A549 (cell line): ENCODE measurements around the gene ERMN. TPM values are rescaled to one million over a fixed set of nuclear protein-coding genes. Genes with fewer than 3 reads are reported as not detected.

Experiments
- ATAC-seq, 2 experiments: fragments of 200-7000 bp in 1 of 2; fragments of >200 bp in 1 of 2; cut with Nextera tagmentation in 1 of 2; cut with Tn5 transposase in 1 of 2; 3 replicates each; pipeline versions ENCODE4 v1.8.0 to v1.9.1; 2018 to 2020; ENCODE audit warnings: mild to moderate bottlenecking in 1 of 2, moderate library complexity in 1 of 2
- CTCF ChIA-PET: fragments of 300-600 bp; sonication (Branson Sonifier 250); formaldehyde crosslinking; extraction: SDS; loops from one replicate; lab custom pipeline; 2021; ENCODE audit warnings: antibody characterized with exemption, inconsistent platforms; lab: Yijun Ruan, JAX
- POLR2A ChIA-PET: fragments of 350-600 bp; formaldehyde crosslinking; extraction: SDS; loops from one replicate; lab custom pipeline; 2021; ENCODE audit warnings: antibody characterized with exemption, inconsistent platforms; lab: Yijun Ruan, JAX
- DNase-seq, 2 experiments: peaks; one replicate each; pipeline versions ENCODE4 v3.0.0 to v3.0.0-alpha.2; 2011 to 2016; ENCODE audit warnings: low read depth in 1 of 2, low spot score in 1 of 2
- FAIRE-seq: peaks from 2 replicates; lab custom pipeline; 2011; peaks lifted over from hg19 to GRCh38; lab: Jason Lieb, UNC
- H3K27ac ChIP-seq, 2 experiments: fragments of >200 bp; sonication (Bioruptor Twin); formaldehyde crosslinking; 3 replicates each; pipeline ENCODE4 v1.5.1; 2016 to 2017
- H3K4me1 ChIP-seq: fragments of >200 bp; sonication (Bioruptor Twin); formaldehyde crosslinking; 3 replicates; pipeline ENCODE4 v1.6.1; 2016
- H3K4me2 ChIP-seq: fragments of >200 bp; sonication (Bioruptor Twin); formaldehyde crosslinking; 3 replicates; pipeline ENCODE4 v1.6.1; 2016
- H3K4me3 ChIP-seq: fragments of >200 bp; sonication (Bioruptor Twin); formaldehyde crosslinking; 3 replicates; pipeline ENCODE4 v1.5.1; 2016
- H3K9me3 ChIP-seq: fragments of >200 bp; sonication (Bioruptor Twin); formaldehyde crosslinking; 3 replicates; pipeline ENCODE4 v1.6.1; 2016
- CEBPB ChIP-seq, 2 experiments: fragments of >200 bp in 1 of 2; sonication (Bioruptor Twin) in 1 of 2; formaldehyde crosslinking in 1 of 2; IDR thresholded peaks; 2 replicates each; pipeline ENCODE4 v1.6.1; 2012 to 2016
- CHD4 ChIP-seq: fragments of 200-600 bp; sonication (generic); IDR thresholded peaks from 2 replicates; pipeline ENCODE4 v1.6.1; 2016; ENCODE audit warnings: antibody characterized with exemption, mild to moderate bottlenecking, borderline replicate concordance
- EHF ChIP-seq: fragments of 250-450 bp; sonication (Bioruptor Pico); IDR thresholded peaks from 2 replicates; pipeline ENCODE4 v1.5.0; 2020; ENCODE audit warnings: mild to moderate bottlenecking
- EHMT2 ChIP-seq: fragments of 200-600 bp; sonication (generic); IDR thresholded peaks from 2 replicates; pipeline ENCODE4 v1.6.1; 2016; ENCODE audit warnings: antibody characterized with exemption, low read depth, mild to moderate bottlenecking, moderate library complexity
- FOSB ChIP-seq: fragments of 250-450 bp; sonication (Bioruptor Pico); IDR thresholded peaks from 2 replicates; pipeline ENCODE4 v1.5.0; 2020; ENCODE audit warnings: mild to moderate bottlenecking, moderate library complexity
- FOSL2 ChIP-seq, 2 experiments: fragments of 450-650 bp in 1 of 2; fragments of >200 bp in 1 of 2; sonication (Bioruptor Twin) in 1 of 2; formaldehyde crosslinking; IDR thresholded peaks; 2 replicates each; pipeline versions ENCODE4 v1.5.0 to v1.6.1; 2016 to 2020; ENCODE audit warnings: mild to moderate bottlenecking in 1 of 2, moderate library complexity in 1 of 2
- FOXS1 ChIP-seq: fragments of 250-450 bp; sonication (Bioruptor Pico); IDR thresholded peaks from 2 replicates; pipeline ENCODE4 v1.5.0; 2020; ENCODE audit warnings: mild to moderate bottlenecking, moderate library complexity
- HOXA7 ChIP-seq: fragments of 250-450 bp; sonication (Bioruptor Pico); IDR thresholded peaks from 2 replicates; pipeline ENCODE4 v1.5.0; 2020; ENCODE audit warnings: mild to moderate bottlenecking, moderate library complexity
- JUN ChIP-seq, 2 experiments: fragments of >200 bp; sonication (Bioruptor Twin); formaldehyde crosslinking; IDR thresholded peaks; 2 replicates in 1 of 2; 3 replicates in 1 of 2; pipeline ENCODE4 v1.6.1; 2016 to 2017
- KDM5A ChIP-seq: fragments of 200-600 bp; sonication (generic); IDR thresholded peaks from 2 replicates; pipeline ENCODE4 v1.6.1; 2016; ENCODE audit warnings: antibody characterized with exemption, mild to moderate bottlenecking
- MAFK ChIP-seq: fragments of 450-650 bp; IDR thresholded peaks from 2 replicates; pipeline ENCODE4 v1.6.1; 2014; ENCODE audit not compliant: partially characterized antibody
- MYC ChIP-seq: IDR thresholded peaks from 2 replicates; pipeline ENCODE4 v1.6.1; 2012; ENCODE audit warnings: mild to moderate bottlenecking, inconsistent platforms, low read length, improper control_type of control experiment, borderline replicate concordance
- NFE2L2 ChIP-seq: fragments of 150-350 bp; conservative IDR thresholded peaks from 2 replicates; pipeline ENCODE4 v1.6.1; 2014; ENCODE audit warnings: low read length
- NR3C1 ChIP-seq: fragments of >200 bp; sonication (Bioruptor Twin); formaldehyde crosslinking; IDR thresholded peaks from 3 replicates; pipeline ENCODE4 v1.6.1; 2017
- RAD21 ChIP-seq, 2 experiments: fragments of >200 bp in 1 of 2; sonication (Bioruptor Twin) in 1 of 2; formaldehyde crosslinking in 1 of 2; IDR thresholded peaks in 1 of 2; conservative IDR thresholded peaks in 1 of 2; 2 replicates in 1 of 2; 3 replicates in 1 of 2; pipeline ENCODE4 v1.6.1; 2012 to 2018; ENCODE audit warnings: inconsistent platforms in 1 of 2
- RFX5 ChIP-seq: fragments of 450-650 bp; IDR thresholded peaks from 2 replicates; pipeline ENCODE4 v1.7.1; 2014; ENCODE audit warnings: antibody characterized with exemption, mild to moderate bottlenecking, moderate library complexity
- SMC3 ChIP-seq: fragments of >200 bp; sonication (Bioruptor Twin); formaldehyde crosslinking; IDR thresholded peaks from 3 replicates; pipeline ENCODE4 v1.6.1; 2018; ENCODE audit warnings: inconsistent platforms
- TFCP2L1 ChIP-seq: fragments of 250-450 bp; sonication (Bioruptor Pico); IDR thresholded peaks from 2 replicates; pipeline ENCODE4 v1.5.0; 2021; ENCODE audit warnings: mild to moderate bottlenecking
- ZC3H11A ChIP-seq: fragments of 450-650 bp; IDR thresholded peaks from 2 replicates; pipeline ENCODE4 v1.6.1; 2014; ENCODE audit warnings: antibody characterized with exemption, mild to moderate bottlenecking
- ZSCAN20 ChIP-seq: fragments of 250-450 bp; sonication (Bioruptor Pico); IDR thresholded peaks from 2 replicates; pipeline ENCODE4 v1.8.0; 2022; ENCODE audit warnings: mild to moderate bottlenecking, moderate library complexity
- WGBS: methylation state at CpG from one replicate; pipeline ENCODE4 v1.1.6; 2017; ENCODE audit errors: missing lambda C conversion rate; 5-methylcytosine and 5-hydroxymethylcytosine counted together
- polyA plus RNA-seq, 4 experiments: library from polyadenylated mRNA; depleted of rRNA in 3 of 4; stranded (reverse); fragments of >200 nt; fragmentation: RNase III in 1 of 4; extraction: RNeasy Plus Mini Kit Qiagen cat#74134 plus additional on column Dnase treatment in 1 of 4; gene quantifications; 2 replicates in 3 of 4; 3 replicates in 1 of 4; pipeline ENCODE4 v1.2.3, GENCODE V29; 2011 to 2017
- TF ChIP-seq, protein P1 (sequence below): fragments of >200 bp; sonication (Bioruptor Twin); formaldehyde crosslinking; IDR thresholded peaks from 3 replicates; pipeline ENCODE4 v1.5.1; 2016
- TF ChIP-seq, protein P2 (sequence below): IDR thresholded peaks from 2 replicates; pipeline ENCODE4 v1.6.1; 2012
- TF ChIP-seq, protein P3 (sequence below): fragments of 150-350 bp; IDR thresholded peaks from 2 replicates; pipeline ENCODE4 v1.6.1; 2014; ENCODE audit warnings: low read depth, mild to moderate bottlenecking, low read length
- TF ChIP-seq, protein P4 (sequence below): fragments of 250-450 bp; sonication (Bioruptor Pico); IDR thresholded peaks from 2 replicates; pipeline ENCODE4 v1.5.0; 2021; ENCODE audit warnings: mild to moderate bottlenecking, moderate library complexity, borderline replicate concordance
- TF ChIP-seq, protein P5 (sequence below): fragments of 450-650 bp; IDR thresholded peaks from 2 replicates; pipeline ENCODE4 v1.6.1; 2014; ENCODE audit warnings: antibody characterized with exemption

Gene ERMN
- polyA plus RNA-seq, 2 of the 4 experiments (the other 2 are of a cell fraction), result not detected

DNA sequence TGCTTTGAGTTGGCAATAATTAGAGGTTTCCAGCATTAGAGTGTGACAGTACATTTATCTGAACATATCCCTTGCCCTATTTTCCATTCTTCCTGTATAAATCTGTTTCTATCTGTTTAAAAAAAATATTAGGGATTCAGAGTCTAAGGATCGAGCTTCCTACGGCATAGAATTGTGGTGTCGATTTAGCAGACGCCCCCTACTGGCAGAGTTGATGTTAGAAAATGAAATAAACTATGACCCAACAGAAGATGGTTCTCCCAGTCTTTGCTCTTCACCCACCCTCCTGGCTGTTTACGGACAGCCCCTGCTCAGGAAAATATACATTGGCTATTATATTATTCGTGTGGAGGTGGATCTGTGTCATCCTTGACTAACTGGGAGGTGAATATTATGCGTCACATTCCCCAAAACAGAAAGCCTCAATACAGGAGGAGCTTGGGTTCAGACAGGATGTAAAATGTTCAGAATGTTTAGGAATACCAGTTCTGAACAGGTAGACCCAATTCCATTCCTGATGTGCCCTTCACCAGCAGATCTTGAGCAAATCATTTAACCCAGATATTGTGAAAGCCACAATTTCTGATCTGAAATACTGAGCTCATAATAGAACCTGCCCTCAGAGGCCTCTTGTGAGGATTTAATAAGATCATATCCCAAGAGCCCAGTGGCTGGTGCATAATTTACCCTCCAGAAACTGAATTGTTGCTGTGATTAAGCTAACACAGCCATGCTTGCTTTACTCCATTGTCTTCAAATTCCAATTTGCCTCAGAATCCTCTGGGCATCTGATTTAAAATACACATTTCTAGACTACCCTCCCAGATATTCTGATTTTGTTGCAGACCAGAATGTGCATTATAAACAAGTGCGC is 10.8 kb upstream of the ERMN start:
- Histone ChIP-seq H3K4me3 (no peak overlapping the region), H3K4me1 (no peaks in the 10 kb centered on the region), H3K4me2 (peak overlapping the region; percentile 24; the same call in 1 of the 3 replicates), H3K9me3 (no peaks in the 10 kb centered on the region), H3K27ac (no peak overlapping the region)
- TF ChIP-seq FOSB (CRISPR knock-in tag), result no peak
- TF ChIP-seq EHF (CRISPR knock-in tag), result no peak
- TF ChIP-seq, protein P1, sequence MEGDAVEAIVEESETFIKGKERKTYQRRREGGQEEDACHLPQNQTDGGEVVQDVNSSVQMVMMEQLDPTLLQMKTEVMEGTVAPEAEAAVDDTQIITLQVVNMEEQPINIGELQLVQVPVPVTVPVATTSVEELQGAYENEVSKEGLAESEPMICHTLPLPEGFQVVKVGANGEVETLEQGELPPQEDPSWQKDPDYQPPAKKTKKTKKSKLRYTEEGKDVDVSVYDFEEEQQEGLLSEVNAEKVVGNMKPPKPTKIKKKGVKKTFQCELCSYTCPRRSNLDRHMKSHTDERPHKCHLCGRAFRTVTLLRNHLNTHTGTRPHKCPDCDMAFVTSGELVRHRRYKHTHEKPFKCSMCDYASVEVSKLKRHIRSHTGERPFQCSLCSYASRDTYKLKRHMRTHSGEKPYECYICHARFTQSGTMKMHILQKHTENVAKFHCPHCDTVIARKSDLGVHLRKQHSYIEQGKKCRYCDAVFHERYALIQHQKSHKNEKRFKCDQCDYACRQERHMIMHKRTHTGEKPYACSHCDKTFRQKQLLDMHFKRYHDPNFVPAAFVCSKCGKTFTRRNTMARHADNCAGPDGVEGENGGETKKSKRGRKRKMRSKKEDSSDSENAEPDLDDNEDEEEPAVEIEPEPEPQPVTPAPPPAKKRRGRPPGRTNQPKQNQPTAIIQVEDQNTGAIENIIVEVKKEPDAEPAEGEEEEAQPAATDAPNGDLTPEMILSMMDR, result peak; percentile 75
- TF ChIP-seq RAD21 (conservative IDR thresholded peaks at IDR 0.05 in 1 of 2, IDR thresholded peaks at IDR 0.05 in 1 of 2), result peak; percentile 26 to 35; a peak in 2 of 5 replicates
- TF ChIP-seq SMC3, result peak; percentile 52
- ChIA-PET CTCF (interaction anchor here (0.6 to 7.5 kb wide), 25 partner anchors 10 to 1963 kb away, joined by 3 to 101 read pairs (median 4); partner anchors contain the start of gene ERMN), POLR2A (no interaction called here)
- ATAC-seq (peak; percentile 74 to 92; a peak in 5 of 6 replicates), FAIRE-seq (no peak), DNase-seq (peak in 1 of 2 experiments; percentile 44)
- WGBS, result 22% methylated on average over 8 of the region's 8 CpGs

DNA sequence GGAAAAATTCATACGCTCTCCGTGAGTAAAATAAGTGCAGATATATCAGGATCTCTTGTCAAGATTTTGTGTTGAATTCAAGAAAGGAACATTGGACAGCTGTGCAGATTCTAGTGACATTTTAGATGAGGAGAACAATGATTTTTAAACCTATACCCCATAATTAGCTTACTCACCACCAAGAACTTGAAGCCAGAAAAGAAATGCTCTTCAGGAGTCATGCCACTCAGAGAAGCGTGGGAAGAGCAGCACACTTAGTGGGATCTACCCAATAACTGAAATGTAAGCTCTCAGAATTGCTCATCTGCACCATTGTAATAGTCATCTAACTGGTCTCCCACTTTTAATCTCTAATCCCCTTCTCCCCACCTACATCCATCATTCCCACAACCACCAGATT is 9.2 kb upstream of the ERMN start:
- H3K4me1 ChIP-seq, result no peaks in the 10 kb centered on the region
- no peak for DNase-seq
- ChIA-PET POLR2A (no interaction called here), CTCF (interaction anchor here (1.7 to 7.5 kb wide), 3 partner anchors 10 to 34 kb away, joined by 7 to 101 read pairs (median 79); partner anchors contain the start of gene ERMN)
- H3K27ac ChIP-seq, result no peak overlapping the region
- FAIRE-seq, result no peak
- no peak overlapping the region for H3K4me3 ChIP-seq
- no peak for TF ChIP-seq MAFK
- 85% methylated on average over 3 of the region's 3 CpGs for WGBS
- no peak overlapping the region for H3K4me2 ChIP-seq
- H3K9me3 ChIP-seq, result no peaks in the 10 kb centered on the region
- ATAC-seq, result no peak

DNA sequence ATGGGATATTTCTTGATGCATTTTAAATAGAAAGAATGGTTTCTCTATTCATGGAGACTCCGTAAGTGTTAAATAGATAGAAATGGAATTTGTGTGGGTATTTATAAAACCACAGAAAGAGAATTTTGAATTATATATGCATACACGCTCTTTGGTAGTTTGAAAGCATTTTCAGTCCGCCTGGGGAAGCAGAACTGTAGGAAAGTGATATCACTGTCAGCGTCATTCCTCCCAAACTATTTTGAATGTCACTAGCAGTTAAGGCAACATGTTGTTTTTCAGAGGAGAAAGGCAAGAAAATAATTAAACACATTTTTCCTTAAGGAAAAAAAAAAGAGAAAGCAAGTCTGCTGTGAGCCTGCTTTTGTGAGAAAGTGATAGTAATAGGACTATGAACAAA is 8.7 kb upstream of the ERMN start:
- FAIRE-seq (no peak), ATAC-seq (no peak), DNase-seq (no peak)
- CTCF ChIA-PET, result interaction anchor here (1.7 to 7.5 kb wide), 3 partner anchors 10 to 34 kb away, joined by 7 to 101 read pairs (median 79); partner anchors contain the start of gene ERMN
- Histone ChIP-seq H3K4me1 (peaks cover 2% of the 10 kb centered on the region; the same call in 1 of the 3 replicates), H3K27ac (no peak overlapping the region), H3K9me3 (no peaks in the 10 kb centered on the region), H3K4me2 (no peak overlapping the region), H3K4me3 (no peak overlapping the region)
- POLR2A ChIA-PET, result no interaction called here
- 59% methylated on average over 4 of the region's 4 CpGs for WGBS
- TF ChIP-seq FOXS1 (CRISPR knock-in tag) (no peak), JUN (IDR thresholded peaks at IDR 0.05) (no peak), FOSL2 (IDR thresholded peaks at IDR 0.05) (no peak), FOSL2 (CRISPR knock-in tag; IDR thresholded peaks at IDR 0.05) (no peak), CEBPB (IDR thresholded peaks at IDR 0.05) (no peak), NR3C1 (no peak), HOXA7 (CRISPR knock-in tag) (no peak), TFCP2L1 (no peak), KDM5A (no peak), EHMT2 (no peak), SMC3 (no peak), CHD4 (no peak), ZSCAN20 (CRISPR knock-in tag) (no peak), RFX5 (no peak), MYC (no peak), NFE2L2 (no peak), ZC3H11A (no peak)
- TF ChIP-seq, protein P2, sequence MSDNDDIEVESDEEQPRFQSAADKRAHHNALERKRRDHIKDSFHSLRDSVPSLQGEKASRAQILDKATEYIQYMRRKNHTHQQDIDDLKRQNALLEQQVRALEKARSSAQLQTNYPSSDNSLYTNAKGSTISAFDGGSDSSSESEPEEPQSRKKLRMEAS, result no peak
- TF ChIP-seq, protein P3, sequence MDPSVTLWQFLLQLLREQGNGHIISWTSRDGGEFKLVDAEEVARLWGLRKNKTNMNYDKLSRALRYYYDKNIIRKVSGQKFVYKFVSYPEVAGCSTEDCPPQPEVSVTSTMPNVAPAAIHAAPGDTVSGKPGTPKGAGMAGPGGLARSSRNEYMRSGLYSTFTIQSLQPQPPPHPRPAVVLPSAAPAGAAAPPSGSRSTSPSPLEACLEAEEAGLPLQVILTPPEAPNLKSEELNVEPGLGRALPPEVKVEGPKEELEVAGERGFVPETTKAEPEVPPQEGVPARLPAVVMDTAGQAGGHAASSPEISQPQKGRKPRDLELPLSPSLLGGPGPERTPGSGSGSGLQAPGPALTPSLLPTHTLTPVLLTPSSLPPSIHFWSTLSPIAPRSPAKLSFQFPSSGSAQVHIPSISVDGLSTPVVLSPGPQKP, result no peak
- TF ChIP-seq, protein P4, sequence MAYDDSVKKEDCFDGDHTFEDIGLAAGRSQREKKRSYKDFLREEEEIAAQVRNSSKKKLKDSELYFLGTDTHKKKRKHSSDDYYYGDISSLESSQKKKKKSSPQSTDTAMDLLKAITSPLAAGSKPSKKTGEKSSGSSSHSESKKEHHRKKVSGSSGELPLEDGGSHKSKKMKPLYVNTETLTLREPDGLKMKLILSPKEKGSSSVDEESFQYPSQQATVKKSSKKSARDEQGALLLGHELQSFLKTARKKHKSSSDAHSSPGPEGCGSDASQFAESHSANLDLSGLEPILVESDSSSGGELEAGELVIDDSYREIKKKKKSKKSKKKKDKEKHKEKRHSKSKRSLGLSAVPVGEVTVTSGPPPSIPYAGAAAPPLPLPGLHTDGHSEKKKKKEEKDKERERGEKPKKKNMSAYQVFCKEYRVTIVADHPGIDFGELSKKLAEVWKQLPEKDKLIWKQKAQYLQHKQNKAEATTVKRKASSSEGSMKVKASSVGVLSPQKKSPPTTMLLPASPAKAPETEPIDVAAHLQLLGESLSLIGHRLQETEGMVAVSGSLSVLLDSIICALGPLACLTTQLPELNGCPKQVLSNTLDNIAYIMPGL (CRISPR knock-in tag), result no peak
- TF ChIP-seq, protein P5, sequence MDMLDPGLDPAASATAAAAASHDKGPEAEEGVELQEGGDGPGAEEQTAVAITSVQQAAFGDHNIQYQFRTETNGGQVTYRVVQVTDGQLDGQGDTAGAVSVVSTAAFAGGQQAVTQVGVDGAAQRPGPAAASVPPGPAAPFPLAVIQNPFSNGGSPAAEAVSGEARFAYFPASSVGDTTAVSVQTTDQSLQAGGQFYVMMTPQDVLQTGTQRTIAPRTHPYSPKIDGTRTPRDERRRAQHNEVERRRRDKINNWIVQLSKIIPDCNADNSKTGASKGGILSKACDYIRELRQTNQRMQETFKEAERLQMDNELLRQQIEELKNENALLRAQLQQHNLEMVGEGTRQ, result no peak
